IMR-90 (cell line): Measurements from ENCODE around the gene RNF114. TPM values are rescaled to one million over a fixed set of nuclear protein-coding genes. Genes with fewer than 3 reads are reported as not detected.

Experiments
- MAZ ChIP-seq: IDR thresholded peaks from 2 replicates; pipeline ENCODE4 v1.6.1; 2012; ENCODE audit warnings: low read depth, mild to moderate bottlenecking, low read length, improper control_type of control experiment, moderate library complexity, borderline replicate concordance
- RAD21 ChIP-seq: IDR thresholded peaks from 2 replicates; pipeline ENCODE4 v1.6.1; 2012; ENCODE audit warnings: low read length, improper control_type of control experiment
- polyA plus RNA-seq, 3 experiments: library from polyadenylated mRNA; depleted of rRNA; stranded (reverse); fragments of >200 nt; gene quantifications; 2 replicates each; pipeline ENCODE4 v1.2.3, GENCODE V29; 2012; ENCODE audit warnings: low replicate concordance in 1 of 3
- total RNA-seq: library from RNA; depleted of rRNA; stranded (reverse); fragments of >200 nt; gene quantifications from 2 replicates; pipeline ENCODE4 v1.2.3, GENCODE V29; 2012
- TF ChIP-seq, protein P1 (sequence below): conservative IDR thresholded peaks from 2 replicates; pipeline ENCODE4 v1.5.1; 2012; ENCODE audit warnings: mild to moderate bottlenecking, low read depth, low read length, improper control_type of control experiment

The RNF114 gene
- total and polyA plus RNA-seq, 2 of the 4 experiments (the other 2 are of a cell fraction): 44.6 to 62.3 TPM

DNA sequence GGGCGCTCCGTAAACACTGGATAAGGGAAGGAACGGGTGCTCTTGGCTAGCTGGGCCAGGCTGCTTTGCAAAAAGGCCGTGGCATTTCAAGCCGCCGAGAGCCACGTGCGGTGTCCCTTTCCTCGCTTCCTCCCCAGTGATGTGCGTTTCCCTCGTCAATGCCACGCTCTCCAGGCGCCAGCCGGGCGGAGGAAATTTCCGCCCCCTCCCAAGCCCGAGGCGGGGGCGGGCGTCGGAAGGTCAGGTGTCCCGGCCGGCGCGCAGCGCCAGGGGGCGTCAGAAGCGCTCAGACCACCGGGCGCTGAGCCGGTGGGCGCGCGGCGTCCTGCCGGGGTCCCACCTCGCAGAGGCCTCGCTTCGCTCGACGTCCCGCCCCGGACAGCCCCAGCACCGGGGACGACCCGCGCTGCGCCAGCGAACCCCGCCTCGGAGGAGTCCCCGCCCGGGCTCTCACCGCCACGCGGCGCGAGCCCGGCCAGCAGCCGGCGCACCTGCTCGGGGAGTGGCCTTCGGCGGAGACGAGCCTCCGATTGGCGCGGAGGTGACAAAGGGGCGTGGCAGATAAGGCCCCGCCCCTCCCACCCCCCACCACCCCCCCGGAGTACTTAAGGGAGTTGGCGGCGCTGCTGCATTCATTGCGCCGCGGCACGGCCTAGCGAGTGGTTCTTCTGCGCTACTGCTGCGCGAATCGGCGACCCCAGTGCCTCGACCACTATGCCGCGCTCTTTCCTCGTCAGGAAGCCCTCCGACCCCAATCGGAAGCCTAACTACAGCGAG lies 46.3 kb downstream of the RNF114 start, which contains the start of gene SNAI1 (continued):
- TF ChIP-seq, protein P1, sequence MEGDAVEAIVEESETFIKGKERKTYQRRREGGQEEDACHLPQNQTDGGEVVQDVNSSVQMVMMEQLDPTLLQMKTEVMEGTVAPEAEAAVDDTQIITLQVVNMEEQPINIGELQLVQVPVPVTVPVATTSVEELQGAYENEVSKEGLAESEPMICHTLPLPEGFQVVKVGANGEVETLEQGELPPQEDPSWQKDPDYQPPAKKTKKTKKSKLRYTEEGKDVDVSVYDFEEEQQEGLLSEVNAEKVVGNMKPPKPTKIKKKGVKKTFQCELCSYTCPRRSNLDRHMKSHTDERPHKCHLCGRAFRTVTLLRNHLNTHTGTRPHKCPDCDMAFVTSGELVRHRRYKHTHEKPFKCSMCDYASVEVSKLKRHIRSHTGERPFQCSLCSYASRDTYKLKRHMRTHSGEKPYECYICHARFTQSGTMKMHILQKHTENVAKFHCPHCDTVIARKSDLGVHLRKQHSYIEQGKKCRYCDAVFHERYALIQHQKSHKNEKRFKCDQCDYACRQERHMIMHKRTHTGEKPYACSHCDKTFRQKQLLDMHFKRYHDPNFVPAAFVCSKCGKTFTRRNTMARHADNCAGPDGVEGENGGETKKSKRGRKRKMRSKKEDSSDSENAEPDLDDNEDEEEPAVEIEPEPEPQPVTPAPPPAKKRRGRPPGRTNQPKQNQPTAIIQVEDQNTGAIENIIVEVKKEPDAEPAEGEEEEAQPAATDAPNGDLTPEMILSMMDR: peak; percentile 52
- peak; percentile 44 for TF ChIP-seq MAZ
- TF ChIP-seq RAD21: peak; percentile 39
